Activated B cell treated with CpG ODN at 0.5 μM for 24 hours (primary cell): Measurements from ENCODE around the gene PRR5. TPM values are rescaled to one million over a fixed set of nuclear protein-coding genes. Genes with fewer than 3 reads are reported as not detected.
"Not testable (repeated sequence)": the region's sequence is repeated elsewhere in the genome, so short reads cannot be mapped to it uniquely, and the experiment has no call there.

ENCODE experiments used
- ATAC-seq: fragments of 200-7000 bp; cut with Tn5 transposase; one replicate; pipeline ENCODE4 v1.10.0; 2021; ENCODE audit warnings: low read depth, mild to moderate bottlenecking, moderate library complexity
- CTCF ChIA-PET: fragments of 350-600 bp; sonication (Branson Sonifier 250); formaldehyde crosslinking; loops from one replicate; lab custom pipeline; 2021; ENCODE audit warnings: antibody characterized with exemption; lab: Charles Lee
- POLR2A ChIA-PET: fragments of 350-600 bp; sonication (Branson Sonifier 250); formaldehyde crosslinking; loops from one replicate; lab custom pipeline; 2021; ENCODE audit warnings: antibody characterized with exemption; lab: Charles Lee
- DNase-seq: peaks from one replicate; pipeline ENCODE4 v3.0.0; 2022
- H3K27ac Mint-ChIP-seq: one replicate; pipeline ENCODE4 v1.8.0; 2020; ENCODE audit warnings: mixed read lengths
- H3K27me3 Mint-ChIP-seq: one replicate; pipeline ENCODE4 v1.8.0; 2021; ENCODE audit warnings: mixed read lengths
- H3K36me3 Mint-ChIP-seq: one replicate; pipeline ENCODE4 v1.8.0; 2021; ENCODE audit warnings: low read depth, mixed read lengths
- H3K4me1 Mint-ChIP-seq: one replicate; pipeline ENCODE4 v1.8.0; 2021; ENCODE audit warnings: mixed read lengths
- H3K4me3 Mint-ChIP-seq: one replicate; pipeline ENCODE4 v1.8.0; 2020; ENCODE audit warnings: mild to moderate bottlenecking, mixed read lengths
- H3K9me3 Mint-ChIP-seq: one replicate; pipeline ENCODE4 v1.8.0; 2020; ENCODE audit warnings: mixed read lengths
- intact Hi-C: fragments of 100-400 bp; cut with micrococcal nuclease; formaldehyde crosslinking; loops from one replicate; pipeline ENCODE4 v1.15.1; 2024
- total RNA-seq: library from RNA; stranded (reverse); gene quantifications from 2 replicates; pipeline ENCODE4 v1.2.3, GENCODE V29; 2022
- TF ChIP-seq, protein P1 (sequence below): fragments of 200-600 bp; IDR thresholded peaks from one replicate; pipeline ENCODE4 v1.8.0; 2022; ENCODE audit warnings: antibody characterized with exemption, mild to moderate bottlenecking

Gene PRR5
- total RNA-seq, 1 donor from 2014 or later, result 18.0 TPM

DNA sequence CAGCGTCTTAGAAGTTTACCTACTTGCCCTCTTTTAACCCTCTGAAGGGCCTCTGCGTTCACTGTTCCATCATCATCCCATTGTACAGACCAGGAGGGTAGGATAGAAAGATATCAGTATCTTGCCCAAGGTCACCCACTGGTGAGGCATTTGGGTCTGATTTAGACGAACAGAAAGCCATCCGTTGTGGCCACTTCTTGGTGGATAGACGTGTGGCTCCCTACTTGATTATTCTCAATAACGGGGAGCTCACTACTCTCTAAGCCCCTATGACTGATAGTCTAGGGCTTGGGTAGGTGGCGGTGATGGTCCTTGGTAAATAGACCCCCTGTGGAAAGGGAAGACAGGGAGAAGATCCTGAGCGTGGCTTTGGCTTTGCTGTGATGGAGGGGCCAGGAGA lies 28.6 kb upstream of the PRR5 start:
- no peaks in the 10 kb centered on the region for H3K9me3 Mint-ChIP-seq
- H3K27me3 Mint-ChIP-seq, result peaks cover 25% of the 10 kb centered on the region
- CTCF ChIA-PET, result no interaction called here
- H3K27ac Mint-ChIP-seq, result no peak overlapping the region
- intact Hi-C loops, result no loop called here
- H3K36me3 Mint-ChIP-seq, result no peaks in the 10 kb centered on the region
- TF ChIP-seq, protein P1, sequence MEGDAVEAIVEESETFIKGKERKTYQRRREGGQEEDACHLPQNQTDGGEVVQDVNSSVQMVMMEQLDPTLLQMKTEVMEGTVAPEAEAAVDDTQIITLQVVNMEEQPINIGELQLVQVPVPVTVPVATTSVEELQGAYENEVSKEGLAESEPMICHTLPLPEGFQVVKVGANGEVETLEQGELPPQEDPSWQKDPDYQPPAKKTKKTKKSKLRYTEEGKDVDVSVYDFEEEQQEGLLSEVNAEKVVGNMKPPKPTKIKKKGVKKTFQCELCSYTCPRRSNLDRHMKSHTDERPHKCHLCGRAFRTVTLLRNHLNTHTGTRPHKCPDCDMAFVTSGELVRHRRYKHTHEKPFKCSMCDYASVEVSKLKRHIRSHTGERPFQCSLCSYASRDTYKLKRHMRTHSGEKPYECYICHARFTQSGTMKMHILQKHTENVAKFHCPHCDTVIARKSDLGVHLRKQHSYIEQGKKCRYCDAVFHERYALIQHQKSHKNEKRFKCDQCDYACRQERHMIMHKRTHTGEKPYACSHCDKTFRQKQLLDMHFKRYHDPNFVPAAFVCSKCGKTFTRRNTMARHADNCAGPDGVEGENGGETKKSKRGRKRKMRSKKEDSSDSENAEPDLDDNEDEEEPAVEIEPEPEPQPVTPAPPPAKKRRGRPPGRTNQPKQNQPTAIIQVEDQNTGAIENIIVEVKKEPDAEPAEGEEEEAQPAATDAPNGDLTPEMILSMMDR, result no peak
- peaks cover 6% of the 10 kb centered on the region for H3K4me1 Mint-ChIP-seq
- POLR2A ChIA-PET, result no interaction called here
- no peak overlapping the region for H3K4me3 Mint-ChIP-seq
- no peak for ATAC-seq
- no peak for DNase-seq

DNA sequence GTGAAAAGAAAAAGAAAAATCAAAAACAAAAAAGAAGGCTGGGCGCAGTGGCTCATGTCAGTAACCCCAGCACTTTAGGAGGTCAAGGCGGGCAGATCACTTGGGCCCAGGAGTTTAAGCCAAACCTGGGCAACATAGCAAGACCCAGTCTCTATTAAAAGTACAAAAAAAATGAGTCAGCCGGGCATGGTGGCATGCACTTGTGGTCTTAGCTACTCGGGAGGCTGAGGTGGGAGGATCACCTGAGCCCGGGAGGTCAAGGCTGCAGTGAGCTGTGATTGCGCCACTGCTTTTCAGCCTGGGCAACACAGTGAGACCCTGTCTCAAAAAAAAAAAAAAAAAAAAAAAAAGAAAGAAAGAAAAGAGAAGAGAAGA lies 26.0 kb upstream of the PRR5 start:
- H3K4me1 Mint-ChIP-seq, ATAC-seq, POLR2A ChIA-PET, H3K36me3 Mint-ChIP-seq, H3K4me3 Mint-ChIP-seq, CTCF ChIA-PET, H3K9me3 Mint-ChIP-seq, H3K27ac Mint-ChIP-seq, intact Hi-C loops, DNase-seq: not testable (repeated sequence)
- H3K27me3 Mint-ChIP-seq, result peaks cover 20% of the 10 kb centered on the region

DNA sequence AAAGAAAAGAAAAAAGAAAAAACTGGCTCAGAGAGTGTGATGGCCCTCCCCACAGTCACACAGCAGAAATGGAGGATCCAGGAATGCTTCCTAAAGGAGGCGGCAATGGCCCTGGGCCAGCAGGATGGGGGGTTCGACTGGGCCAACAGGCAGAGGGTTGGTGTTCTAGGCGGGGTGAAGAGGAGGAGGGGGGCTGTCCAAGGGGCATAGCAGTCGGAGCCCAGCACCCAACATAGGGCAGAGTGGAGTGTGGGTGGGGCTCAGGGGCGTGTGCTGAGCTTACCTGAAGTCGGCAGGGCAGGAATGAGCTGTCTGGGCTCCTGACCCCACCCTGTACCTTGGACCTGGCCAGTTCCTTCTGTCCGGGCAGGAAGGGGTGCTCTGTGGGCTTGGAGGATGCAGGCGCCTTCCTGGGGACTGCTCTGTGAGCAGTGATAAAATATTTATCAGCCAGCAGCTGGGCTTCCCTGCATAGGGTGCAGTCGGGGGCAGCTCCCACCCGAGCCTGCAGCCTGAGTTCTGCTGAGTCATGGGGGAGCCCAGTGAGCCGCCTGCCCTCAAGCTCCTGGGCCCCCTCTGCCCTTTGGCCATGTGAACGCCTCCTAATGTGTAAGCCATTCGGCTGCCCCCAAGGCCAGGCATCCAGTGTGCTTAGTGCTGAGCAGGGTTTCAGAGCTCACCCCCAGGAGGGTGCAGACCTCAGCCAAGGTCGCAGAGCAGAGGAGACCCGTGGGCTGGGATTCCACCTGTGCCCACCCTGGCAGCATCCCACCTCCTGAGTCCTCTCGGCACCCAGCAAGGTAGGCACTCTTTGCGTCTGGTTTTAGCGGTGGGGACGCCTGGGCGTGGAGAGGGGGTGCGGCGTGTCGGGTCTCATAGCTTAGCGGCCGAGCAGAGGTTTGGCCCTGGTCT lies 25.3 kb upstream of the PRR5 start:
- ChIA-PET CTCF (no interaction called here), POLR2A (no interaction called here)
- Mint-ChIP-seq H3K4me1 (peaks cover 9% of the 10 kb centered on the region), H3K9me3 (no peaks in the 10 kb centered on the region), H3K4me3 (no peak overlapping the region), H3K36me3 (no peaks in the 10 kb centered on the region), H3K27ac (no peak overlapping the region), H3K27me3 (peaks cover 16% of the 10 kb centered on the region)
- DNase-seq (no peak), ATAC-seq (peak; percentile 14)
- TF ChIP-seq, protein P1, result no peak
- intact Hi-C loops, result no loop called here

DNA sequence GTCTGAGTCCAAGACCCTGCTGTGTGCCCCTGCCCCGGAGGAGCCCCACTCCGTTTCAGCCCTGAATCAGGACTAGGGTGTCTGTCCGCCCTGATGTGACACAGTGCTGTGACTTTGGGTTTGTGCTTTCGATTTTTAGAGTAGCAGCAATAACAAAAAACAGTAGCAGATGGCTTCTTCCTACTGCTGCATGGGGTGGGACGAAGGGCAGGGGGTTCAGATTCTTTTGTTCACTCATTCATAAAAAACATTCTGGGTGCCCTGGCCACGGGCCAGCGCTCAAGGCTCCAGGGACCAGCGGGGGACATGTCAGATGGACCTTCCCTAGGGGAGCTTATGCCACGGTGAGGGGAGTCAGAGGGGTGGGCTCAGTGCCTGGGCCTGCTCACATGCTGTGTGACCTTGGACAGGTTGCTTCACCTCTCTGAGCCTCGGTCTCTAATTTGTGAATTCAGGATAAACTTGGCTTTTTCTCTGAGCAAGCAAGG lies 24.6 kb upstream of the PRR5 start:
- Mint-ChIP-seq H3K27ac (no peak overlapping the region), H3K4me1 (peaks cover 13% of the 10 kb centered on the region), H3K36me3 (no peaks in the 10 kb centered on the region), H3K9me3 (no peaks in the 10 kb centered on the region), H3K4me3 (no peak overlapping the region), H3K27me3 (peaks cover 16% of the 10 kb centered on the region)
- intact Hi-C loops, result no loop called here
- TF ChIP-seq, protein P1, result no peak
- ChIA-PET CTCF (no interaction called here), POLR2A (no interaction called here)
- ATAC-seq (no peak), DNase-seq (no peak)

DNA sequence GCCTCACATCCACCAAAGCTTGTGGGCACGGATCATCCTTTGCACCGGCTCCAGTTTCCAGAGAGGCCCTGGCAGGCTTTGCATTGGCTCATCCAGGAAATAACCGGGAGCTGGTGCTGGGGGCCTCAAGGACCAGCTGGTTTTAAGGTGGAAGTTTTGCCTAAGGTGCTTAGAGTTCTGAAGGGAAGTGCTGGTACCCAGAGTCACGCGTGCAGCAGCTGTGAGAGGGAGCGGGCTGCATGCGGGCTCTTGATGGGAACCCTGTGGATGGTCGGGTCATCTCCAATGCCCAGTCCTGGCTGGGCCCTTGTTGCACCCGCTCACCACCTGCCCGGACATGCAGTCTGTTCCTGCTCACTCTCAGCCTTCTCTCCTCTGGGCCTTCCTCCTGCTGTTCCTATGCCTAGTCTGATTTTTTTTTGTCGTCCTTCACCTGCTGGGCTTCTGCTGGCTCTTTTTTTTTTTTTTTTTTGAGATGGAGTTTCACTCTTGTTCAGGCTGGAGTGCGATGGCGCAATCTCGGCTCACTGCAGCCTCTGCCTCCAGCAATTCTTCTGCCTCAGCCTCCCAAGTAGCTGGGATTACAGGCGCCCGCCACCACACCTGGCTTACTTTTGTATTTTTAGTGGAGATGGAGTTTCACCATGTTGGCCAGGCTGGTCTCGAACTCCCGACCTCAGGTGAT lies 24.0 kb upstream of the PRR5 start:
- CTCF ChIA-PET, result no interaction called here
- TF ChIP-seq, protein P1, result no peak
- ATAC-seq (no peak), DNase-seq (no peak)
- Mint-ChIP-seq H3K27me3 (peaks cover 13% of the 10 kb centered on the region), H3K9me3 (no peaks in the 10 kb centered on the region), H3K4me3 (no peak overlapping the region), H3K4me1 (peaks cover 13% of the 10 kb centered on the region), H3K27ac (no peak overlapping the region), H3K36me3 (no peaks in the 10 kb centered on the region)
- intact Hi-C loops, result no loop called here
- POLR2A ChIA-PET, result no interaction called here
